Colonic mucosa (tissue), 4 donors: ENCODE data around the gene PKP1. TPM values are rescaled to one million over a fixed set of nuclear protein-coding genes. Genes with fewer than 3 reads are reported as not detected.

Experiments
- DNase-seq: peaks from one replicate; pipeline ENCODE4 v3.0.0-alpha.2; 2020
- H3K27ac ChIP-seq: fragments of 200-600 bp; one replicate; pipeline ENCODE4 v1.8.0; 2021
- H3K27me3 ChIP-seq: fragments of 200-600 bp; one replicate; pipeline ENCODE4 v1.8.0; 2021
- H3K36me3 ChIP-seq: fragments of 200-600 bp; one replicate; pipeline ENCODE4 v1.8.0; 2021
- H3K4me1 ChIP-seq: fragments of 200-600 bp; one replicate; pipeline ENCODE4 v1.8.0; 2021; ENCODE audit warnings: mild to moderate bottlenecking
- H3K4me3 ChIP-seq: fragments of 200-600 bp; one replicate; pipeline ENCODE4 v1.8.0; 2021
- H3K9ac ChIP-seq, 2 donors: one replicate each; pipeline ENCODE4 v1.7.0; 2013; ENCODE audit warnings: control low read depth in 2 of 2, low read depth in 2 of 2, low read length in 2 of 2
- H3K9me3 ChIP-seq: fragments of 200-600 bp; one replicate; pipeline ENCODE4 v1.8.0; 2021
- intact Hi-C: fragments of 100-400 bp; cut with DNase I; formaldehyde crosslinking; loops from one replicate; pipeline ENCODE4 v1.14.1; 2022
- total RNA-seq, 2 donors: library from RNA; stranded (reverse); fragmentation: NEBNext Ultra II Directional in 1 of 2; extraction: Animal tissue kit (Norgen Biotek cat#: 25700) in 1 of 2; gene quantifications; one replicate each; pipeline ENCODE4 v1.2.1, GENCODE V29; 2021
- TF ChIP-seq, protein P1 (sequence below): fragments of 200-600 bp; IDR thresholded peaks from one replicate; pipeline ENCODE4 v1.8.0; 2022; ENCODE audit warnings: antibody characterized with exemption, mild to moderate bottlenecking
- donor health status: healthy.
- donor health status: DM: no; HTN: no; CAD: no.
- donor health status: DM: no; HTN: no; CAD: no.

Gene PKP1
- total RNA-seq, 2 donors from 2014 or later, result 0.54 to 0.74 TPM

GRCh38 chr1:201345081-201345355 is 61.7 kb downstream of the PKP1 start:
- DNase-seq, result no peak
- no peak overlapping the region for H3K4me3 ChIP-seq
- no peak overlapping the region for H3K9ac ChIP-seq
- intact Hi-C loops, result no loop called here
- H3K27me3 ChIP-seq, result no peaks in the 10 kb centered on the region
- H3K36me3 ChIP-seq, result no peaks in the 10 kb centered on the region
- H3K4me1 ChIP-seq, result no peaks in the 10 kb centered on the region
- TF ChIP-seq, protein P1, sequence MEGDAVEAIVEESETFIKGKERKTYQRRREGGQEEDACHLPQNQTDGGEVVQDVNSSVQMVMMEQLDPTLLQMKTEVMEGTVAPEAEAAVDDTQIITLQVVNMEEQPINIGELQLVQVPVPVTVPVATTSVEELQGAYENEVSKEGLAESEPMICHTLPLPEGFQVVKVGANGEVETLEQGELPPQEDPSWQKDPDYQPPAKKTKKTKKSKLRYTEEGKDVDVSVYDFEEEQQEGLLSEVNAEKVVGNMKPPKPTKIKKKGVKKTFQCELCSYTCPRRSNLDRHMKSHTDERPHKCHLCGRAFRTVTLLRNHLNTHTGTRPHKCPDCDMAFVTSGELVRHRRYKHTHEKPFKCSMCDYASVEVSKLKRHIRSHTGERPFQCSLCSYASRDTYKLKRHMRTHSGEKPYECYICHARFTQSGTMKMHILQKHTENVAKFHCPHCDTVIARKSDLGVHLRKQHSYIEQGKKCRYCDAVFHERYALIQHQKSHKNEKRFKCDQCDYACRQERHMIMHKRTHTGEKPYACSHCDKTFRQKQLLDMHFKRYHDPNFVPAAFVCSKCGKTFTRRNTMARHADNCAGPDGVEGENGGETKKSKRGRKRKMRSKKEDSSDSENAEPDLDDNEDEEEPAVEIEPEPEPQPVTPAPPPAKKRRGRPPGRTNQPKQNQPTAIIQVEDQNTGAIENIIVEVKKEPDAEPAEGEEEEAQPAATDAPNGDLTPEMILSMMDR, result no peak
- no peak overlapping the region for H3K27ac ChIP-seq
- no peaks in the 10 kb centered on the region for H3K9me3 ChIP-seq

GRCh38 chr1:201346337-201346939 is 63.1 kb downstream of the PKP1 start:
- TF ChIP-seq, protein P1, result peak; percentile 48
- H3K4me1 ChIP-seq, result no peaks in the 10 kb centered on the region
- intact Hi-C loops, result no loop called here
- H3K36me3 ChIP-seq, result no peaks in the 10 kb centered on the region
- peak; percentile 65 for DNase-seq
- H3K9me3 ChIP-seq, result no peaks in the 10 kb centered on the region
- H3K4me3 ChIP-seq, result no peak overlapping the region
- H3K27ac ChIP-seq, result no peak overlapping the region
- no peaks in the 10 kb centered on the region for H3K27me3 ChIP-seq
- H3K9ac ChIP-seq, result no peak overlapping the region

DNA sequence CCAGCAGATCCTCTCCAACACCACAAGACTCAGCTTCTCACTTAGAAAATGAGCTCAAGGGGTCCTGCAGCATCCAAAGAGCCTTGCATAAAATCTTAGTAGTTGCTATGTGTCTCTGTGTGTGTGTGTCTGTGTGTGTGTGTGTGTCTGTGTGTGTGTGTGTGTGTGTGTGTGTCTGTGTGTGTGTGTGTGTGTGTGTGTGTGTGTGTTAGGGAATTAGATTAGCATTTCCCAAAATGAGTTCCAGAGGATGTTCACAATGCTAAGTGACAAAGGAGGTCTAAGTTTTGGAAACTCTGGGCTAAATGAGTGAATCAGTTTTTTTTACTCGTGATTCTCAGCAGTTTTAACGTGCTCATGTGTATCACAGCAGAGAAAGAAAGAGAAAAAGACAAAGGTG is 63.7 kb downstream of the PKP1 start:
- DNase-seq, result no peak
- intact Hi-C loops, result no loop called here
- no peaks in the 10 kb centered on the region for H3K36me3 ChIP-seq
- no peak overlapping the region for H3K9ac ChIP-seq
- no peaks in the 10 kb centered on the region for H3K4me1 ChIP-seq
- H3K4me3 ChIP-seq, result no peak overlapping the region
- TF ChIP-seq, protein P1, result no peak
- H3K27ac ChIP-seq, result no peak overlapping the region
- H3K27me3 ChIP-seq, result no peaks in the 10 kb centered on the region
- H3K9me3 ChIP-seq, result no peaks in the 10 kb centered on the region

DNA sequence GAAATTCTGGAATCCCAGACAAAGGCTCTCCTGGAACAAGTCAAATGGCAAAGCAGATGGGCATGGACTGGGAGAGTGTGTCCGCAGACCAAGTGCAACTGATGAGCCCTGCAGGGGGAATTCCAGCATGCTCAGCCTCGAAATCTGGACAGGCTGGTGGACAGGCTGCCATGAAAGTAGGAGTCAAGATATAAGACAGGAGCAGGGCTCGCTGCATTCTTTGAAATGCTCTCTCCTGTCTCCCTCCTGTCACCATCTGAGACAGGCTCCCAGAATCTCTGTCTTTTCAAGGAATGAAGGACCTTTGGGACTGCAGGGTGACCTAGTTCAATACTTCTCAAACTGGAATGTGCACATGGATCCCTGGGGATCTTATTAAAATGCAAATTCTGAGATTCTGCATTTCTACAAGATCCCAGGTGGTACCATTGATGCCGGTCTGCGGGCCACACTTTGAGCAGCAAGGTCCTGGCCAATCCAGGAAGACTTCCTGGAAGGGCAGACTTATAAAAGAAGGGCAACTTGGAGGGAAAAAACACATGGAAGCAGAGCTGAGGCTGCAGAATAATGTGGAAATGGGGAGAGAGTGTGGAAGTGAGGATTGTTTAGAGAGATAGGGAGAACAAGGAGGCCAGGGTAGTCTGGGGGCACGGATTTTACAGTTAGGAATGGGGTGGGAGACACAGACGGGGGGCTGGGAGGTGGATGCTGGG is 64.3 kb downstream of the PKP1 start:
- TF ChIP-seq, protein P1, result no peak

GRCh38 chr1:201348211-201348566 is 64.9 kb downstream of the PKP1 start:
- no peak overlapping the region for H3K4me3 ChIP-seq
- no peaks in the 10 kb centered on the region for H3K4me1 ChIP-seq
- H3K27me3 ChIP-seq, result no peaks in the 10 kb centered on the region
- no peaks in the 10 kb centered on the region for H3K9me3 ChIP-seq
- H3K27ac ChIP-seq, result no peak overlapping the region
- intact Hi-C loops, result no loop called here
- peak; percentile 46 for DNase-seq
- no peak overlapping the region for H3K9ac ChIP-seq
- TF ChIP-seq, protein P1, result no peak
- no peaks in the 10 kb centered on the region for H3K36me3 ChIP-seq

More for the DNA sequence above, 64.3 kb downstream of the PKP1 start:
- no peak for DNase-seq
- H3K27me3 ChIP-seq, result no peaks in the 10 kb centered on the region
- intact Hi-C loops, result no loop called here
- no peak overlapping the region for H3K27ac ChIP-seq
- no peaks in the 10 kb centered on the region for H3K36me3 ChIP-seq
- no peak overlapping the region for H3K4me3 ChIP-seq
- H3K4me1 ChIP-seq, result no peaks in the 10 kb centered on the region
- no peak overlapping the region for H3K9ac ChIP-seq
- H3K9me3 ChIP-seq, result no peaks in the 10 kb centered on the region
